ENCODE measurements around the gene PRDX4. TPM values are rescaled to one million over a fixed set of nuclear protein-coding genes. Genes with fewer than 3 reads are reported as not detected.

The PRDX4 gene
- total and polyA plus RNA-seq, 10 of the 15 experiments (the other 5 are each of a cell fraction or from before 2014, with no cell fraction given), result 11.1 to 121 (median 59.1) TPM

DNA sequence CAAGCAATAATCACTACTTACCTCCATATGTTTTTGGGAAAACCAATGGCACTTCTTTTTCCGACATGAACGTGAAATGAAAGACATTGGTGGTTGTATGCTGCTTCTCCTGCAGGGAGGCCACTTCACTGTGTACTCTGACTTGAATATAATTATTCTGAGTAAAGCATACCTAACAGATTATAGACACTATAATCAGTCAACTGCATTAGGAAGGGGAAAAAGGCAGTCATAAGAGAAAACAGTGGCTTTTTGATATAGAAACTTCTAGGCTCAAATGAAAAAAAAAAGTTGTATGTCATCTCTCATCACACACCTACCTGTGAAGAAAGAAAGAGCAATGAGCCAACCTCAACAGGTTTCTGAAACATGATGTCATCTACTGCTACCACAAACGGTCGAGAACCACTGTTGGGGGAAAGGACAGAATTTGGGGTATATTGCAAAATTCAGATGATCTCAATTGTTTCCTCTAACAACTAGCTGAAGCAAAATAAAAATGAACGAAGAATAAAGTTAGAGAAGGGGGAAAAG is 37.4 kb downstream of the PRDX4 start:
- no TSS peak for BruUV-seq (replicated peaks)
- POLR2A ChIA-PET, result no interaction called here
- Histone ChIP-seq H3K9me3 (replicated peaks; ENCODE audit: control insufficient read depth, insufficient read depth, low read length) (no peaks in the 10 kb centered on the region), H3K9ac (ENCODE audit: control insufficient read depth, insufficient read depth, low read length) (no peak overlapping the region), H3K4me2 (ENCODE audit: control insufficient read depth, insufficient read depth) (no peak overlapping the region), H3K27ac (ENCODE audit: control insufficient read depth, insufficient read depth) (no peak overlapping the region), H4K20me1 (ENCODE audit: control insufficient read depth, insufficient read depth) (no peaks in the 10 kb centered on the region), H3K79me2 (ENCODE audit: control insufficient read depth, insufficient read depth, low read length) (no peaks in the 10 kb centered on the region), H2AFZ (ENCODE audit: control insufficient read depth, low read depth, low read length) (no peak overlapping the region), H3K4me3 (no peak overlapping the region), H3K36me3 (ENCODE audit: control insufficient read depth in 2 of 2, insufficient read depth in 2 of 2, low read length in 1 of 2) (no peaks in the 10 kb centered on the region), H3K27me3 (replicated peaks in 1 of 2; ENCODE audit: control insufficient read depth in 2 of 2, insufficient read depth in 2 of 2, low read length in 1 of 2) (no peaks in the 10 kb centered on the region), H3K4me1 (ENCODE audit: control insufficient read depth, insufficient read depth, low read length) (no peaks in the 10 kb centered on the region)
- no peak for TF ChIP-seq CUX1 (IDR thresholded peaks at IDR 0.05; ENCODE audit: insufficient replicate concordance, low read depth, low read length)
- TF ChIP-seq JUNB (IDR thresholded peaks at IDR 0.05), result no peak
- TF ChIP-seq RELA (IDR thresholded peaks at IDR 0.05; ENCODE audit: borderline replicate concordance, partially characterized antibody), result no peak
- TF ChIP-seq HDAC2 (IDR thresholded peaks at IDR 0.05), result no peak
- TF ChIP-seq HDAC6 (IDR thresholded peaks at IDR 0.05; ENCODE audit: unreplicated experiment), result no peak
- TF ChIP-seq HCFC1 (IDR thresholded peaks at IDR 0.05; ENCODE audit: low read length), result no peak
- TF ChIP-seq YBX1 (IDR thresholded peaks at IDR 0.05), result no peak
- no peak for TF ChIP-seq SUZ12 (IDR thresholded peaks at IDR 0.05; ENCODE audit: unreplicated experiment)
- no peak for TF ChIP-seq BACH1 (IDR thresholded peaks at IDR 0.05; ENCODE audit: borderline replicate concordance)
- TF ChIP-seq CREB1 (IDR thresholded peaks at IDR 0.05; ENCODE audit: low read depth), result no peak
- no peak for TF ChIP-seq ZNF622 (IDR thresholded peaks at IDR 0.05)
- TF ChIP-seq SP1 (IDR thresholded peaks at IDR 0.05; ENCODE audit: low read depth, low read length), result no peak
- no peak for TF ChIP-seq ZNF274 (IDR thresholded peaks at IDR 0.05; ENCODE audit: insufficient read depth, insufficient read length)
- no peak for TF ChIP-seq SRF (IDR thresholded peaks at IDR 0.05; ENCODE audit: low read depth in 2 of 2, low read length in 2 of 2)
- TF ChIP-seq NR2C2 (IDR thresholded peaks at IDR 0.05; ENCODE audit: borderline replicate concordance, control insufficient read depth, insufficient read length, low read depth), result no peak
- TF ChIP-seq SPI1 (IDR thresholded peaks at IDR 0.05; ENCODE audit: borderline replicate concordance, insufficient read depth, low read depth, low read length), result no peak
- TF ChIP-seq, protein P1, sequence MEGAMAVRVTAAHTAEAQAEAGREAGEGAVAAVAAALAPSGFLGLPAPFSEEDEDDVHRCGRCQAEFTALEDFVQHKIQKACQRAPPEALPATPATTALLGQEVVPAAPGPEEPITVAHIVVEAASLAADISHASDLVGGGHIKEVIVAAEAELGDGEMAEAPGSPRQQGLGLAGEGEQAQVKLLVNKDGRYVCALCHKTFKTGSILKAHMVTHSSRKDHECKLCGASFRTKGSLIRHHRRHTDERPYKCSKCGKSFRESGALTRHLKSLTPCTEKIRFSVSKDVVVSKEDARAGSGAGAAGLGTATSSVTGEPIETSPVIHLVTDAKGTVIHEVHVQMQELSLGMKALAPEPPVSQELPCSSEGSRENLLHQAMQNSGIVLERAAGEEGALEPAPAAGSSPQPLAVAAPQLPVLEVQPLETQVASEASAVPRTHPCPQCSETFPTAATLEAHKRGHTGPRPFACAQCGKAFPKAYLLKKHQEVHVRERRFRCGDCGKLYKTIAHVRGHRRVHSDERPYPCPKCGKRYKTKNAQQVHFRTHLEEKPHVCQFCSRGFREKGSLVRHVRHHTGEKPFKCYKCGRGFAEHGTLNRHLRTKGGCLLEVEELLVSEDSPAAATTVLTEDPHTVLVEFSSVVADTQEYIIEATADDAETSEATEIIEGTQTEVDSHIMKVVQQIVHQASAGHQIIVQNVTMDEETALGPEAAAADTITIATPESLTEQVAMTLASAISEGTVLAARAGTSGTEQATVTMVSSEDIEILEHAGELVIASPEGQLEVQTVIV (IDR thresholded peaks at IDR 0.05; ENCODE audit: borderline replicate concordance, partially characterized antibody), result no peak
- TF ChIP-seq CEBPB (IDR thresholded peaks at IDR 0.05; ENCODE audit: borderline replicate concordance in 1 of 2, low read depth in 2 of 2, low read length in 2 of 2), result no peak
- SMC1A ChIA-PET (ENCODE audit: uncharacterized antibody, unreplicated experiment), result no interaction called here
- RAD21 ChIA-PET (ENCODE audit: unreplicated experiment), result no interaction called here
- 63% methylated on average over 5 of the region's 5 CpGs for WGBS (ENCODE audit: insufficient coverage, insufficient replicate concordance, low lambda C conversion rate, missing lambda C conversion rate)
- FAIRE-seq, result peak; percentile 7
- intact Hi-C loops (cut with micrococcal nuclease; ENCODE audit: unreplicated experiment), result no loop called here
- CTCF ChIA-PET, result no interaction called here
- in situ Hi-C loops (cut with MboI), result no loop called here
- no peak for DNase-seq (ENCODE audit: low read depth, low spot score)
- ATAC-seq, result no peak; the same call in 1 of the 3 replicates

All from GM12878 (cell line).